ENCODE measurements around the gene SPPL3.
"Not testable (repeated sequence)": the region's sequence is repeated elsewhere in the genome, so short reads cannot be mapped to it uniquely, and the experiment has no call there.

The SPPL3 gene

GRCh38 chr12:120744922-120745493, 159.2 kb downstream of the SPPL3 start:
- no peak for DNase-seq (ENCODE audit: low read depth)

- no peak for DNase-seq (ENCODE audit: low read depth)
Observed at GRCh38 chr12:120741476-120742421, 162.4 kb downstream of the SPPL3 start.

- no peak for DNase-seq (ENCODE audit: low read depth)
Observed at GRCh38 chr12:120740871-120741270, 163.3 kb downstream of the SPPL3 start.

DNA sequence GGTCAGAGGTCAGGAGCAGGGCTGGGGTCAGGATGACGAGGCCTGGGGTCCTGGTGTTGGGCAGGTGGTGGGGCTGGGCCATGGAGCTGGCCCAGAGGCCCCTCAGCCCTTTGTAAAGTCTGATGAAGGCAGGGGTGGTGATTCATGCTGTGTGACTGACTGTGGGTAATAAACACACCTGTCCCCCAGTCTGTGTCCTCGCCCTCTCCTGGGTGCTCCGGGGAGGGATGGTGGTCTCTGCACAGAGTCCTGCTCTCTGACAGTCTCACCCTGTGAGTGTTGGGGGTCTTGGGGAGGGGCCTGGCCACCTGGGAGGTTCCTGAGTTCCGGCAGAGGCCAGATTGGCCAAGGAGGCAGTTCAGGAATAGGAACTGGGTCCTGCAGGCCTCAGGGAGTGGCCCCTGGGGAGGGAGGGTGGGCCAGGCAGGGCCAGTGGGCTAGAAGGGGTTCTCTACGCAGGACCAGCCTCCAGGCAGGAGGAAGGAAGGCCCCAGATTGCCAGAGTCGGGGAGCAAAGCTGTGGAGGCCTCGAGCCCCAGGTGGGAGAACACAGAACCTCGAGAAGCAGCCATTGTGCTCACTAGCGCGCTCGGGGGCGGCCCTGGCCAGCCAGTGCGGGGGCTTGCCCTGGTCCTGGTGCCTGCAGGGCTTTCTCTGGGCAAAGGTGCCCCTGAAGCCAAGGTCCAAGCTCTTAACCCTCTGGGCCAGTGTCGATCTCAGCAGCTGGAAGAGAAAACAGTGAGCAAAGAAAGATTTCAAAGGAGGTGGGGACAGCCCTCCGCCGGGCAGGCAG, 164.1 kb downstream of the SPPL3 start:
- no peak for DNase-seq (ENCODE audit: low read depth)

DNA sequence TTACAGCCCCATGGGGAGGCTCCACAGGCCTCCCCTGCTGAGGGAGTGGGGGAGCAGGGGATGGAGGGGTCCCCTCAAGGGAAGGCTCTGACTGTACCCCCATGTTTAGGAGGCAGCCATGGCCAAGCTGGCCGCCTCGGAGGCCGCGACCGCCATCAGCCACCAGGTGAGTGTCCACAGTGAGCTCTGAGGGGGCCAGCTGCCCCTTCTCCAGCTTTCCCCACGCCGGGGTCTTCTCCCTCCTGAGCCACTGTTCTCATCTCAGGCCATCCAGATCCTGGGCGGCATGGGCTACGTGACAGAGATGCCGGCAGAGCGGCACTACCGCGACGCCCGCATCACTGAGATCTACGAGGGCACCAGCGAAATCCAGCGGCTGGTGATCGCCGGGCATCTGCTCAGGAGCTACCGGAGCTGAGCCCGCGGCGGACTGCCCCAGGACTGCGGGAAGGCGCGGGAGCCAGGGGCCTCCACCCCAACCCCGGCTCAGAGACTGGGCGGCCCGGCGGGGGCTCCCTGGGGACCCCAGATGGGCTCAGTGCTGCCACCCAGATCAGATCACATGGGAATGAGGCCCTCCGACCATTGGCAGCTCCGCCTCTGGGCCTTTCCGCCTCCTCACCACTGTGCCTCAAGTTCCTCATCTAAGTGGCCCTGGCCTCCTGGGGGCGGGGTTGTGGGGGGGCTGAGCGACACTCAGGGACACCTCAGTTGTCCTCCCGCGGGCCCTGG, 165.0 kb downstream of the SPPL3 start:
- DNase-seq (ENCODE audit: low read depth): no peak

DNA sequence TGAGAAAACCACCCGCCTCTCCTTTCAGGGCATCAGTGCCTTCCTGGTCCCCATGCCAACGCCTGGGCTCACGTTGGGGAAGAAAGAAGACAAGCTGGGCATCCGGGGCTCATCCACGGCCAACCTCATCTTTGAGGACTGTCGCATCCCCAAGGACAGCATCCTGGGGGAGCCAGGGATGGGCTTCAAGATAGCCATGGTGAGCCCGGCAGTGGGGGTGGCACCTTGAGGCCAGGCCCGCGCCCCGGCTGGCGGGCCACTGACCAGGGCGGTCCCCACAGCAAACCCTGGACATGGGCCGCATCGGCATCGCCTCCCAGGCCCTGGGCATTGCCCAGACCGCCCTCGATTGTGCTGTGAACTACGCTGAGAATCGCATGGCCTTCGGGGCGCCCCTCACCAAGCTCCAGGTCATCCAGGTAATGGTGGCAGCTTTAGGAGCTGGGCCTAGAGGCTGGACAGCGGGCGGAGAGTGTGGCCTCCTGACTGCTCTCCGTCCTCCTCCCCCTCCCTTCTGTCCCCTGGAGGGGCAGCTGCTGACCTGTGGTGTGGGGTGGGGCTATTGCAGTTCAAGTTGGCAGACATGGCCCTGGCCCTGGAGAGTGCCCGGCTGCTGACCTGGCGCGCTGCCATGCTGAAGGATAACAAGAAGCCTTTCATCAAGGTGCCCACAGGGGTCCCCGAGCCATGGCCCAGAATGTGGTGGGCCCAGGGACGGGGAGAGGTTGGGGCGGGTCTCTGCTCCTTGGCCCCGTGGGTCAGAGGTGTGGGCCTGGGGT, 165.7 kb downstream of the SPPL3 start:
- DNase-seq (ENCODE audit: low read depth): no peak

- no peak for DNase-seq (ENCODE audit: low read depth)
Observed at GRCh38 chr12:120737557-120738251, 166.5 kb downstream of the SPPL3 start.

DNA sequence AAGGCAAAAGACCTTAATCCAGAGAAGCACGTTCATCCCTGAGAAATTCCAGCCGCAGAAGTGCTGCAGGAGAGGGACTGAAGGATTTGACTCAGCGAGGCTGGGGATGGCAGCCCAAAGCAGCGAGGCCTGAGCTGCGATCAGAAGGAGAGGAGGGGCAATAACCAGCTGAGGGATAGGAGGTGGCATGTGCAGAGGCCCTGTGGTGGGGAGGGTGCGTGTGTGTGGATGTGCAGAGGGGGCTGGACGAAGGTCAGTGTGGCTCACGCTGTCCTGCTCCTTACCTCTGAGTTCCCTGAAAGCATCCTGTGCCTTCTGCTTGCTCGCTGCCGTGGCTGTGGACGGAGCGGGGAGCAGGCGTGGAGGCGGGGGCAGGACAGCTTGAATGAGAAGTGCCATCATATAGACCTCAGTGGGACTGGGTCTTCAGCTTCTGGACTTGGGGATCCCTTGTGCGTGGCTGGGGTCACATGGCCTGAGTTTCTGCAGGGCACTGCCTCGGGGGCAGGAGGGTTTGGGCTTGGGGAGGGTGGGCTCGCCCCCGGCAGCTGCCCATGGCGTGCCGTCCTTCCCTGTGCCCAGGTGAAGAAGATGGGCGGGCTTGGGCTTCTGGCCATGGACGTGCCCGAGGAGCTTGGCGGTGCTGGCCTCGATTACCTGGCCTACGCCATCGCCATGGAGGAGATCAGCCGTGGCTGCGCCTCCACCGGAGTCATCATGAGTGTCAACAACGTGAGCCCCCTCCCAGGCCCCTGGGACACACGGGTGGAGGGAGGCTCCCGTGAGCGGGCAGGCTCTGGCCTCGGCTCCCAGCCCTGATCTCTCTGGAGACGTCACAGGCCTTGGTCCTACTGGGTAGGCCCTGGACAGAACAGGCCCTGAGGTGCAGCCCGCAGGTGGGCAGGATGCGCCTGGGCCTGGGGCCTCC, 167.5 kb downstream of the SPPL3 start:
- DNase-seq (ENCODE audit: low read depth): no peak

DNA sequence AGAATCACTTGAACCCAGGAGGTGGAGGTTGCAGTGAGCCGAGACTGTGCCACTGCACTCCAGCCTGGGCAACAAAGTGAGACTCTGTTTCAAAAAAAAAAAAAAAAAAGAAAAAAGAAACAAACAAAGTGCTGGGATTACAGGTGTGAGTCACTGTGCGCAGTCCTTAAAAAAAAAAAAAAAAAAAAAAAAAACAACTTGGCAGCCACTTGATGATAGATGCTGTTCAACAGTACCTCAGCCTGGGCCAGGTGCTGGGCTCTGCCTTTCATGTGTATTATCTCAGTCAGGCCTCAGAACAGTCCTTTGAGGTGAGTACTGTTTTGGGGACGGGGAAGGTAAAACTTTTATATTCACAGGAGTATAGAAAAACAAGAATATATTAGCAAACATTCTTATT, 169.0 kb downstream of the SPPL3 start:
- no peak for DNase-seq (ENCODE audit: low read depth)

GRCh38 chr12:120734210-120734609, 169.9 kb downstream of the SPPL3 start:
- DNase-seq (ENCODE audit: low read depth): no peak

DNA sequence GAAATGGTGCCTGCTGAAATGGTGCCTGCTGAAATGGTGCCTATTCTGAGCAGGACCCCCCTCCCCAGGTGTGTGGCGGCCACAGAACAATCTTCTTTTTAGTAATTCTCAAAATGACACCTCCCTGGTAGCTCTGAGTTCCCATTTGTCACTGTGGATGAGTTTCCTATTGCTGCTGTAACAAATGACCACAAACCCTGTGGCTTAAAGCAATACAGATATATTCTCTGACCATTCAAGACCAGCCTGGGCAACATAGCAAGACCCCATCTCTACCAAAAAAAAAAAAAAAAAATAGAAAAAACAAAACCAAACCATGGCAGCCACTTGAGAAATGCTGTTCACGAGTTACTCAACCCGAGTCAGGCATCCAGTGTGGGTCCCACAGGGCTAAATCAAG, 170.6 kb downstream of the SPPL3 start:
- DNase-seq (ENCODE audit: low read depth): no peak

GRCh38 chr12:120732198-120732597, 172.0 kb downstream of the SPPL3 start:
- not testable (repeated sequence) for DNase-seq (ENCODE audit: low read depth)

GRCh38 chr12:120726961-120727360, 177.2 kb downstream of the SPPL3 start:
- DNase-seq (ENCODE audit: low read depth): no peak

DNA sequence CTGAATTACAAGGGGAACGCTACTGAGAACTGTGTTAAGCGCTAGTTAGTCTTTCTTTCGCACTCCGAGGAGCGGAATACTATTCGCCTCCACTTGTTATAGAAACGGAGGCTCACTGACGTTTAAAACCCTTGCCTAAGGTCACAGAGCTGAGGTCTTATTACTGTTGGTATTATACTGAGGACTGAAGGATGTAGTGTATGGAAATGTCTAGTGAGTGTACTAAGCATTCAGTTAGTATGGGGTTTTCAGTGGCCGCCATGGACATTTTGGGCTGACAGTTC, 177.7 kb downstream of the SPPL3 start:
- no peak for DNase-seq (ENCODE audit: low read depth)

- peak; percentile 80 for DNase-seq (ENCODE audit: low read depth)
Observed at GRCh38 chr12:120725659-120726509, 178.3 kb downstream of the SPPL3 start, which contains the start of gene ACADS. ACADS (plus strand) TSS chr12:120725826; CDS start chr12:120725886, 60 bp downstream.

- DNase-seq (ENCODE audit: low read depth): no peak
Observed at GRCh38 chr12:120725151-120725658, 179.0 kb downstream of the SPPL3 start.

DNA sequence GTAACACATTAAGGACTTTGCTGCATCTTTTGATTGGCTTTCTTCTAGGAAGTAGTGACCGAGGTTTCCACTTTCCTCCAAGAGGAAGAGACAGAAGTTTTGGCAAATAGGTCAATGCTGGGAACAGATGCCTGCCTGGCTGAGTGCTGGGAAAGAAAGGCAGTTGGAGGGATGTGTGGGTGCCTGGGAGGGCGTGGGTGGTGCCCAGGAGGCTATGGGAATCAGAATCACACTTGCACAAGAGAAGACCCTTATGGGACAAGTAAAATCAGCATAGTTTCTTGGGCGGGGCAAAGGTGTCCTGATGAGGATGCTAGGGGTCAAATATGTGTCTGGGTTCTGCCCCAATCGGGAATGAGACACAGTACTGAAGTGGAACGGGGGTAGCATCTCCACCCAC, 179.4 kb downstream of the SPPL3 start:
- no peak for DNase-seq (ENCODE audit: low read depth)

DNA sequence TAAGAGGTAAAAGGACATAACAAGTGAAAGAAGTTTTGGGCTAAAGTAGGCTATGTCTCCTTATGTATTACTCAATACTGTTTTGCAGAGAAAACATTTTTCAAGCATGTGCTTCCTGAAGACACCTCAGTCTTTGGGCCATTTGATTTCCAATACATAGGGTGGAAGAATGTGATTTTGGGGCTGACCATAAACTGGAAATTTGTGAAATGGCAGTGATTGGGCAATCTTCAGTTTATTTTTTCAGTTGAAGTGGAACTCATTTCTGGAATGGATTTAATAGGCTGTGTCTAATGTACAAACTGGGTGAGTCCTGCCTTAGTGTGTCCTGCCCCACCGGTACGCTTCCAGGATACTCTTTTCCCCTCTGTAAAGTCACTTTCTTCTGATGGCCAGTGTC, 181.4 kb downstream of the SPPL3 start:
- no peak for DNase-seq (ENCODE audit: low read depth)

Measured in iris pigment epithelial cell (primary cell).